GM19238 (cell line): ENCODE measurements around the gene AMBRA1.

Source experiments
- DNase-seq: peaks from one replicate; pipeline ENCODE4 v3.0.0; 2011; ENCODE audit warnings: low spot score; ENCODE audit not compliant: insufficient read length

AMBRA1 gene

DNA sequence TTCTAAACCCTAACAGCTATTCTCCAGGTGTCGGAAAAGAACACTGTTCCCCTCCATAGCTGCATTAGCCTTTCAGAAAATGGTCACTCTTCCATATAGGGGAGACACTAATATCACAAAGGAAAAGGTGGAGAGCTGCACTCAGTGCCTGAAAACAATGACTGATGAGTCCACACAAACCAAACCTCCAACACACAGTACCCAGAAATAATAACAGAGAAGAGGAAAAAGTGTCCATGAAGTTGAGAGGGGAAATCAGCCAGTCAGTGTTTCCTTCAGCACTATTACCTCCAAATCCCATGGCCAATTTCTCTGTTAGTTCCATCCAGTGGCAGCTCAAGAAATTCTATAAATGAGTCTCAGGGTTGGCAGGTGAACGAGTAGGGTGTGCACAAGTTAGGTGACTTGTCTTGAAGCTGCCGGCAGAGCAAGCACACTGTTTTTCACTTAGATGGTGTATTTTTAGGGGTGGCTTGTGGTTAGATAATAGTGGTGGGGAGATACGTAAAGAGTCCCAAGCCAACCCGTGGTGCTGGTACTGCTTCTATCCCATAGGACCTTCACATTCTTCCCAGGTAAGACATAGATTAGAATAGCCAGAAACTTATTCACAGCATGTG lies 117.8 kb downstream of the AMBRA1 start:
- no peak for DNase-seq

DNA sequence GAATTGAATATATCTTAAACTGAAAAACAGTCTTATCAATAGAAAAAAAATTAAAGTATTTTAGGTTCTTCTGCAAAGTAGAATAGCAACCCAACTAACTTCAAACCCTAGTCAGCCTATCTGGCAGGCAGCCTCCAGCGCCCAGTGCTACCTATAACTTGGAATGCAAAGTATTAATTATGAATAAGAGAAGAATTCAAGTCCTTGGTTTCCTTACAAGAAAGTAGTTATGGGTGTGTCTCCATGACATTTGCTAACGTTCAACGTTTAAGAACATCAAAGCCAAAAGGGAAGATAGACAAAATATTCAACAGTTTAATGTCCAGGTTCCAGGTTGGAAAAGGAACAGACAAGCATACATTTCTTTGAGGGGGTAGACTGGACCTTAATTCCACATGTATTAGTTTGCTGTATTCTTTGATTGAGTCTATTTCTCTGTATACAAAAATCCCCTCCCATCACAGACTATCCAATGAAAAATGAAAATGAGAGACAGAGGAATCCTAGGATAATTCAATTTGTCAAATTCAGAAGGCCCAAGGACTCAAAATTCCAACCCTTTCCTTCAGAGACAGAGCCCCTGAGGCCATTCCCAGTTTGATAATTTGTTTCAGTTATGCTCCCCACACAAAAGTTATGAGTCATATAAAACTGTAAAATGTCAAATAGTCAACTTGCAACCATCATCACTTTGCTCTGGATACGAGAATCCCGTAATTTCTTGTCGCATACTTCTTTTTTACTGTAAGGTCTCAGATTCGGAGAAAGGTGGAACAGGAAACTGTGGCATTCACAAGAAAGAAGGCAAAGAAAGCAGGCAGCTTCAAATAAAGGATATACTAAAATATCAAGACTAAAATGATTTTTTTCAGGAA lies 118.5 kb downstream of the AMBRA1 start:
- DNase-seq = no peak

DNA sequence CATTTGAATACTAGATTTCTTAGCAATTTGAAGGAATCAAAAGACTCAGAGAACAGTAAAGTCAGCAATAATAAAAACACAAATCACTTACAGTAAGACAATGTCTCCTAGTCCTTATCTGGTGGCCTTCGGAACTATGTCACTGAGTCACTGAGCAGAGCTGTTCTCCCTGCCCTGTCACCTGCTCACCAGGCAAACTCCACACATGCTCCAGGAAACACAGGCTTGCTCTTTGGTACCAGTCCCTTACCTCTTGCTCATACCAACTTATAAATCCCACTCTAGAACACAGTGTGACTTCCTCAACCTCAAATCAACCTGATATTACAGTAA lies 121.2 kb downstream of the AMBRA1 start:
- DNase-seq = no peak

DNA sequence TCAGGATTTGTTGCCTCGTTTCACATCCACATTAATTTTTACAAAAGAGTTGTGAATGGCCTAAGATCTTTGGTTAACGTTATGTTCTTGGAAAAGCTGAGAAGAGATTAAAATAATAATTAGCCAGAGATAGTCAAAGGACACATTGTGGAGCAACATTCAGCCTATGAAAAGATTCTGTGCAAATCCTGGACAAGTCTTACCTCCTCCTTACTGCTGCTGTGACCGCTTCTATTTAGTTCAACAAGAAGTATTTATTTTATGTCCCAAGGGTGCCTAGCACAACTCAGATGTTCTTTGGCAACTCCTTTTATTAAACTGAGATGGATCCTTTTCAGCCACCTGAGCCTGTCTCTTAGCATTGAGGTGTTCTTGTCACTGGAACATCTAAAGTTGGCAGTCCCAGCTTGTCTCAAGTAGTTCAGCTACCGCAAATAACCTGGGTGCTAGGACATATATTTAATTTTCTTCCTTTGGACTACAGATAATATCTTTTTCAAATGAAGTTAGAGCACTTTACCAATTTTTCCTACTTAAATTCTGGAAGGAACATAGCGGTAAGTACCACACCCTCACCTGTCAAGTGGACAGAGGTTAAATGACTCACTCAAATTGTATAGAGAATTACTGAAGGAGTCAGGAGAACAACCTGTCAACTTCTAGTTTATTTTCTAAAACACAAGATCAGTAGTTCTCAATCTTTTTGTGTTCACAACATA lies 121.7 kb downstream of the AMBRA1 start:
- DNase-seq = no peak

DNA sequence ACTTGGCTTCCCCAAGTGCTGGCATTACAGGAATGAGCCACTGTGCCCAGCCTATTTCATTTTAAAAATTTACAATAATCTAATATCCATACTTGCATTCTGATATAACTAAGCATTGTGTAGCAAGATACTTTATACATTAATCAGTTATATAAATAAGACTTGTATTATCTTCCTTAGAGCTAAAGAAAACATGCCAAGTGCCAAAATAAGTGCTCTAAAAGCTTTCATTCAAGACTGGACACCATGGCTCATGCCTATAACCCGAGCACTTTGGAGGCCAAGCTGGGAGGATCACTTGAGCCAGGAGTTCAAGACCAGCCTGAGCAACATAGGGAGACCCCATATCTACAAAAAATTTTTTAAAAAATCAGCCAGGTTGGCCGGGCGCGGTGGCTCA lies 123.9 kb downstream of the AMBRA1 start:
- no peak for DNase-seq

DNA sequence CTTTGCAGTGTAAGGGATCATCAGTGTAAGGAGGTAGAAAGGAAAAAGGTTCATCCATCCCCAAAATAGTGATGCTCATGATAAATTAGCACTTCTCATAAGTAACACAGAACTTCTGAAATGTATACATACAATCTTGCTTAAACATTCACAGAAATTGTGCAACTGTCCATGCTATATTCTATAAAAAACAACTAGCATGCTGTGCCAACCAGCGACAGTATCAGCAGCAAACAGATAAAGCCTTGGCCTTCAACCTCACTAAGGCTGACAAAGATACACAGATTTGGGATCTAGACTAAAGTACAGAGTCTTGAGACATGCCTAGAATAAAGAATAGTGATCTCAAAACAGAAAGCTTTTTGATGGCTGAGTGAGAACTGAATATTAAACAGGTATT lies 128.1 kb downstream of the AMBRA1 start:
- no peak for DNase-seq

DNA sequence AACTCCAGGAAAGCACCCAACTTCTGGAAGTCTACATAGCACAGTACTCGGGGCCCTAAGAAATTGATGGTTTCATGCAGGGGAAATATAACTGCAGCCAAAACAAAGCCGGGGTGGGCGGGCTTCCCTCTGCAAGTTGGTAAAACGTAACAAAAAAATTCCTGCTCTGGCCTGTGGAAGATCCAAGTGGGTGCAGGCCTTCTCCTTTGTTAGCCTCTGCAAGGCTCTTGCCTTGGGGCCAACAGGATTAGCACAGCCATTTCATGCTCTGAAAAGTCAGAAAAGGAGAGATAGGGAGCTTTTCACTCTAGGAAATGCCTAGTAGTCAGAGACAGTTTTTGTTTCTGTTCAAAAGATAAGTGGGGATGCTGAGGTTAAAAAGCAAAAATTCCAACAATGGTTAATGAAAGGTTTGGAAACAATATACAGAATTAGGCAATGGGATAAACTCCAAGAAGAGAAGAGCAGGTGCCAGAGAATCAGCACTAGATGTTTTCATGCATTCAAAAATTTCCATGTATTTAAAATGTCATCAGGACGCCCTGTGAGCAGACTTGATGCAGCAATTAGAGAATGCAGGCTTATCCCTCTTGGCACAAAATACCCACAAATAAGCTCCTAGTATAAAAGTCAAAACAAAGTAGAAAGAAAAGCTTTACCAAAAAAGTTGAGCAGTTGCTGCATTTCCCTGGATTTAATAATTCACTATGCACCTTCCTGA lies 130.0 kb downstream of the AMBRA1 start:
- DNase-seq = no peak

DNA sequence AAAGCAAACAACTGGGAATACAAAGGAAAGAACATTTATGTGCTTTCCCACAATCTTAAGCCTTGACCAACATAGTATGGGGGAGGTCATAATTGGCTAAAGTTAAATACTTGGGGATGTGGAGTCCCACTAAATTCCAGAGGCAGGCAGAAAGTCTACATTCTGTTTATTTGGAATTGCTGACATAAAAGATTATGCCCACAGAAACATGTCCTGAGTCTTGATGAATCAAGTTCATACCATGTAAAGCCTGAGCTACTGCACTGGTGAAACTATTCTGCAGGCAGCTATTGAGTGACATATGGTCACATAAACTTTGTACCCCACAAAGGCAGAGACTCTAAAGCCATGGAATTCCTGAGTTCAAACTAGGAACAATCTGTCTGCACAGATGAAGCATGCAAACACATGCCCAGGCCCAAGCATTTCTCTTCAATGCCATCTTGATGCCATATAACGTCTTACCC lies 132.3 kb downstream of the AMBRA1 start:
- no peak for DNase-seq

DNA sequence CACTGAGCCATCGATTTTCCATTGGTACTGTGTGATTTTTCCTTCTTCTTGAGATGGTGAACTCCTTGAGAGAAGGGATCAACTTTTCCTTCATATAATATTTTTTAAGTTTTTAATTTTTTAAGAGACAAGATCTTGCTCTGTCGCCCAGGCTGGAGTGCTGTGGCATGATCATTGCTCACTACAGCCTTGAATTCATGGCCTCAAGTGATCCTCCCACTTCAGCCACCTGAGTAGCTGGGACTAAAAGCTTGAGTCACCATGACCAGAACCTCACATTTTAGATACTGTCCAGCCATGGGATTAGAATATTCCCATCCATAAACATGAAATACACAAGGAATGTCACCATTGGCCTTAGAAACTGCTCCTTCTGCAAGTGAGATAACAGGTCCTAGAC lies 135.3 kb downstream of the AMBRA1 start:
- DNase-seq = no peak

DNA sequence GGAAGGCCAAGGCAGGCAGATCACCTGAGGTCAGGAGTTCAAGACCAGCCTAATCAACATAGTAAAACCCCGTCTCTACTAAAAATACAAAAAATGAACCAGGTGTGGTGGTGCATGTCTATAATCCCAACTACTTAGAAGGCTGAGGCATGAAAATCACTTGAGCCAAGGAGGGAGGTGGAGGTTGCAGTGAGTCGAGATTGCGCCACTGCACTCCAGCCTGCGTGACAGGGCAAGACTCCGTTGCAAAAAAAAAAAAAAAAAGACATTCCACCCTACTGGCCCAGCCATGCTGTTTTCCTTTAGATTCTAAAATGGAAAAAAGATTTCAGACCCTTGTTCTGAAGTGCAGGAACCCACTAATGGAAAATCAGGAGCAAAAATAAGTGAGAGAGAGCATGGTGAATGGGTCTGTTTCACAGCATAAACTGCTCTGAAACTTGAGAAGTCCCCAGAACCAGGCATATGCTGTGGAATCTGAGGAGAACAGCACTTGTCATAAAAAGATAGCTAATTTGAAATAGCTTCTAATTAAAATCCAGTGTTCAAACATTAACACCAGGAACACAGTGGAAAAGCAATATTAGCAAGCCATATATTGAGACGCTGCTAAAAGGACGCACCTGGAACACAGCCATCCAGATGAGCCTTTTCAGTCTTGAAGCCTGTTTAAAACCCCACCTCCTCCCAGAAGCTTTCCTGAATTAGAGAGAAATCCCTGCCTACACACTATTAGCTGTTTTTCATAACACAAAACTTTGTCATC lies 136.0 kb downstream of the AMBRA1 start:
- DNase-seq = no peak

DNA sequence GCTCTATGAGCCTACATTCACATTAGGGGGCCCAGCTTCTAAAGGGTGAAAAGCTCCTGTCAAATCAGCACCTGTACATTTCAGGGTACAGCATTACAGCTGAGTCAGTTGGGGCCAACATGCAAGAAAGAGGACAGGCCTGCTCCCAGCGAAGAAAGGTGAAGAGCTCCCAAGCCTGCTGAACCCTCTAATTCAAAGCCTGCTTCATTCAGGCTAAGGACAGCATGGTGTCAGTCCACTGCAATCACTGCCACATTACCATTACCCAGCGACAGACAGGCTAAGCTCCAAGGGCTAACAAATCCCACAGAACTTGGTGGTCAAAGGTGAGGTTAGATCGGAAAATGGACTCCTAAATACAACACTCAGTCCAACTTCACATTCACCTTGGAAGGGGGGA lies 136.8 kb downstream of the AMBRA1 start:
- DNase-seq = no peak

DNA sequence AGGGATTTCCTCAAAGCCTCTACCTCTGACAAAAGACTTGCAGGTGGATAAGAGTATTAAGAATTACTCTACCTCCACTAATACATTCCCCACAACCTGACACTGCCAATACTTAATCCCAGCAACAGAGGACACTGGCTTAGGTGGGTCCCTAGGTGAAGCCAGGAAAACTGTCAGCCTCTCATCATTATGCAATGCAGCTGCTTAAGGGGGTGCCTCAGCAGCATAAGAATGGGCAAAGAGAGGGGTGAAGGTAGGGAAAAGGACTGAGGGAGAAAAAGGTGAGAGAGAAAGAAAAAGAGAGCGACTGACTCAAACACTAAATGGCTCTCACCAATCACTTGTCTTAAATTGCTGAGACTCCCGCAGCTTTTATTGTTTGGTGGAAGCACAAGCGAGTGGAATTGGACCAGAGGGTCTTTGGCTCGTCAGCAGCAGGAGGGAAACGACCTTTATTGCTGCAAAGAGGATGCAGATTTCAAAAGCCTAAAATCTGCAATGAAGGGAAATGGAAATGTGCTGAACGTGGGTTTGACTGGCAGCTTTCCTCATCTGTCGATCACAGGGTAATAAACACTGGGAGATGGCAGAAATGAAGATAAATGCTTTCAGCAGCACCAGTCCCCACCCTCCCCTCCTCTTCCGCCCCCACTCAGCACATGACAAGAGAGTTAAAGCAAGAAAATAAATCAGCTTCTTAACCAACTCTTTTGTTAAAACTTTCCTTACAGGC lies 137.4 kb downstream of the AMBRA1 start:
- no peak for DNase-seq

DNA sequence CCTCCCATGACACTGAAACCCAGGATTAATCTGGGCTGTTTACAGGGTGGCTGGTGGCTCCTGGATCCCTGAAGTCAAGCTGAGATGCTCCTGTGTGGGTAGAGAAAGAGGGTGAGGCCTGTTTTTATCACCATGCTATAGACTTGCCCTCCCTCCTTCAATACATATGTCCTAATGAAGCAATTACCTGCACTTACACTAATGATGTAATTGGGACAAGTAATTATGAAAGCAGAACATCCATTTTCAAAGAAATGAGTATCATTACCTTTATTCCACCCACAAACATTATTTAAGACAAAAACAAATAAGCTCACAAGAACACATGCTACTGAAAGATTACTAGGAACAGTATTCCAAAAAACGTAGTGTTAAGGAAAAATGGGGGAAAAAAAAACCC lies 138.0 kb downstream of the AMBRA1 start:
- DNase-seq = no peak

DNA sequence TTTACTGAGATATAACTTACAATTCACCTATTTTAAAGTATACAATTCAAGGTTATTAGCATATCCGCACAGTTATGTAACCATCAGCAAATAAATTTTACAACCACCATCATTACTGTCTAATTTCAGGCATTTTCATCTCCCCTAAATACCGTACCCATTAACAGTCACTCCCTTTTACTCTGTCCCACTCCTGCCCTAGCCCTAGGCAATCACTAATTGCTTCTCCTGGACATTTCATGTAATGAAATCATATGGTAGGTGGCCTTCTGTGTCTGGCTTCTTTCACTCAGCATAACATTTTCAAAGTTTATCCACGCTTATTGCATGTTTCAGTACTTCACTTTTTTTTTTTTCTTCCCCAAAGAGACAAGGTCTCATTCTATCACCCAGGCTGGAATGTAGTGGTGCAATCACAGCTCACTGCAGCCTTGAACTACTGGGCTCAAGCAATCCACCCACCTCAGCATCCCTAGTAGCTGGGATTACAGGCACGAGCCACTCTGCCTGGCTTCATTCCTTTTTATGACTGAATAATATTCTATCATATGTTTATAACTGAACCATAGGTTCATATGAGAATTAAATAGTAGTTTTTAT lies 140.8 kb downstream of the AMBRA1 start:
- DNase-seq = no peak

DNA sequence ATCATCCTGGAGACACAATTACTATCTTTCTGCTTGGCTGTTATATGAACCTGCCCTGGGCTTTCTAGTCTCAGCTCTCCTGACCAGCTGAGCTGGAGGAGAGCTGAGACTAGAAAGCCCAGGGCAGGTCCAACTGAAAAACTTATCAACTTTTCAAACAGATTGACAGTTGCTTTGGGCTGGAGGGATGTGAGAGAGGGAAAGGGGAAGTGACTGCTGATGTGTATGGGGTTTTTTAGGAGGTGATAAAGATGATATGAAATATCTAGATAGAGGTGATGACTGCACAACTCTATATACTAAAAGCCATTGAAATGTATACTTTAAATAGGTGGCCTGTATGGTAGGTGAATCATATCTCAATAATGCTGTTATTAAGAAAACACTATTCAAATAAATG lies 142.1 kb downstream of the AMBRA1 start:
- DNase-seq = no peak

DNA sequence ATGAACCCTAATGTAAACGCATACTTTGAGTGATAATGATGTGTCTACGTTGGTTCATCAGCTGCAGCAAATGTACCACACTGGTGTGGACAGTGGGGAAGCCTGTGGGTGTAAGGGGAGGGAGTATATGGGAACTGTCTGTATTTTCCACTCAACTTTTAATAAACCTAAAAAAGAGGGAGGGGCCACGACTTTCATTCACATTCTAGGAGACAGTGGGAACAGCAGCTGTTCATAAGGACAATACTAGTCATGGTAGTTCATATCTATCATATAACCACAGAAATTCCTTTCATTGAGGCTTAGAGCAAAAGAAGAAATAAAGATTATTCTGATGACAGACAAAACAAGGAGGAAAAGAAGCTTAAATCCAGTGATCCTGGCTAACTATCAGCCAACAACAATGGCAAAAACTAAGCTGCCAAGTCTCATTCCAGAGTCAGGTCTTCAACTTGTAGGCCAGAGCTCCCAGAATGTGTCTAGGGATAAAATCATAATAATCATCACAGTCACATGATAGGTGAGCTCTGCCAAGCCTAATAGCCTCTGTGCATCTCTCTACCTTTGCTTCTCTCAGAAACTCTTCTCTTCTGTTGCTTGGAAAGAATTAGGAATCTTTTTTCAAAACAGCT lies 142.9 kb downstream of the AMBRA1 start:
- DNase-seq = no peak

DNA sequence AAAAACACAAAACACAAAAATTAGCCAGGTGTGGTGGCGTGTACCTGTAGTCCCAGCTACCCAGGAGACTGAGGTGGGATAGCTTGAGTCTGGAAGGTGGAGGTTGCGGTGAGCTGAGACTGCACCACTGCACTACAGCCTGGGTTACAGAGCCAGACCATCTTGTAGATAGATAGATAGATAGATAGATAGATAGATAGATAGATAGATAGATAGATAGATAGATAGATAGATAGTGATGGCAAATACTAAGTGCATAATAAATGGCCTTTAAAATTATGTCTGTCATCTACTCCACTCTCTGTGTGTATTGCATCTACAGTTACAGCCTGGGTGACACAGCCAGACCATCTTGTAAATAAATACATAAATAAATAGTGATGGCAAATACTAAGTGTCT lies 146.3 kb downstream of the AMBRA1 start:
- no peak for DNase-seq

DNA sequence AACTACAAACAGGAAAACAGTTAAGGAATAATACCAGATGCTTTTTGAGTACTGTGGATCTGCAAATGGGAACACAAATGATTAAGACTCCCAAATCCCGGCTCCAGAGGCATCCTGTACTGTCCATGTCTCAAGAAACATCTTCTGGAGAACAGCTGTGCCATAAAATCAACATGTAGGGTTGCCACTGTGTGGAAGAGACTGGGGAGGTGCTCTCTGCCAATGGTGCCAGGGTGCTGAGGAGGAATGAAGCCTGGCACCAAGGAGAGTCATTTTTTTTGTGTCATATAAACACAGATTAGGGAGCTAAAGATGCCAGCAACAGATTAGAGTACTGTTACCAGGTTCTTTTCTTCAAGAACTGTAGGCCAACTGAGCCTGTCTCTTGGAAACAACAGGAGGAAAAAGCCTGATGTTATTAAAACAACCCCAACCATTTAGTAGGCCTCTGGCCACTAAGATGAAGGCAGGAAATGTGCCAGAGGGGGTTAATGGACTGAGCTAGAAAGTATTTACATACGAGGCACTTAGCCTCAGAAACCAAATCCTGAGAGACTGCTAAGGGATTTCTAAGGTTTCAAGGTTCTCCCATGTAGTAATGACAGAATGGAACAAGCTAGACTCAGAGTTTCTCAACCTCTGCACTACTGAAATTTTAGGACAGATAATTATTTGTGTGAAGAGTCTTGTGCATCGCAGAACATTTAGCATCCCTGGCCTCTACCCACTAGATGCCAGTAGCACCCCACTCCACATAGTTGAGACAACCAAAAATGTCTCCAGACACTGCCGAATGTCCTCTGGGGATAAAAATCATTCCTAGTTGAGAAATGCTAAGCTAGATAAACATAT lies 147.7 kb downstream of the AMBRA1 start:
- peak; percentile 7 for DNase-seq
